Measurements from ENCODE around the gene COL9A3.
"Not testable (repeated sequence)": the region's sequence is repeated elsewhere in the genome, so short reads cannot be mapped to it uniquely, and the experiment has no call there.

Gene COL9A3

GRCh38 chr20:62852841-62853240 lies 36.0 kb downstream of the COL9A3 start:
- in situ Hi-C loops (cut with MboI; ENCODE audit: low sequenced_read_pairs): no loop called here

GRCh38 chr20:62853304-62853703 lies 36.5 kb downstream of the COL9A3 start:
- in situ Hi-C loops (cut with MboI; ENCODE audit: low sequenced_read_pairs): not testable (repeated sequence)

GRCh38 chr20:62854121-62854520 lies 37.3 kb downstream of the COL9A3 start:
- in situ Hi-C loops (cut with MboI; ENCODE audit: low sequenced_read_pairs): no loop called here

GRCh38 chr20:62855120-62855519 lies 38.3 kb downstream of the COL9A3 start:
- in situ Hi-C loops (cut with MboI; ENCODE audit: low sequenced_read_pairs): no loop called here

- in situ Hi-C loops (cut with MboI; ENCODE audit: low sequenced_read_pairs): no loop called here
These were observed 40.2 kb downstream of the COL9A3 start for GRCh38 chr20:62856931-62857619.

GRCh38 chr20:62858058-62858830 lies 41.4 kb downstream of the COL9A3 start:
- in situ Hi-C loops (cut with MboI; ENCODE audit: low sequenced_read_pairs): no loop called here

- in situ Hi-C loops (cut with MboI; ENCODE audit: low sequenced_read_pairs): no loop called here
These were observed 42.9 kb downstream of the COL9A3 start for GRCh38 chr20:62859721-62860120.

GRCh38 chr20:62860391-62860923 lies 43.6 kb downstream of the COL9A3 start:
- in situ Hi-C loops (cut with MboI; ENCODE audit: low sequenced_read_pairs): no loop called here

- in situ Hi-C loops (cut with MboI; ENCODE audit: low sequenced_read_pairs): no loop called here
These were observed 44.3 kb downstream of the COL9A3 start for GRCh38 chr20:62860924-62861691.

- in situ Hi-C loops (cut with MboI; ENCODE audit: low sequenced_read_pairs): no loop called here
These were observed 45.0 kb downstream of the COL9A3 start, which contains the start of gene TCFL5 for GRCh38 chr20:62861726-62862336. TCFL5 (minus strand) TSS chr20:62861822; CDS start chr20:62861670, 152 bp downstream.

- in situ Hi-C loops (cut with MboI; ENCODE audit: low sequenced_read_pairs): no loop called here
These were observed 47.4 kb downstream of the COL9A3 start for GRCh38 chr20:62864207-62864606.

GRCh38 chr20:62872184-62872847 lies 55.5 kb downstream of the COL9A3 start:
- in situ Hi-C loops (cut with MboI; ENCODE audit: low sequenced_read_pairs): no loop called here

GRCh38 chr20:62872862-62873261 lies 56.0 kb downstream of the COL9A3 start:
- in situ Hi-C loops (cut with MboI; ENCODE audit: low sequenced_read_pairs): no loop called here

- in situ Hi-C loops (cut with MboI; ENCODE audit: low sequenced_read_pairs): no loop called here
These were observed 56.4 kb downstream of the COL9A3 start for GRCh38 chr20:62873280-62873679.

- in situ Hi-C loops (cut with MboI; ENCODE audit: low sequenced_read_pairs): not testable (repeated sequence)
These were observed 56.8 kb downstream of the COL9A3 start for GRCh38 chr20:62873681-62874031.

GRCh38 chr20:62874964-62875344 lies 58.1 kb downstream of the COL9A3 start:
- in situ Hi-C loops (cut with MboI; ENCODE audit: low sequenced_read_pairs): no loop called here

- in situ Hi-C loops (cut with MboI; ENCODE audit: low sequenced_read_pairs): no loop called here
These were observed 58.8 kb downstream of the COL9A3 start for GRCh38 chr20:62875419-62876361.

GRCh38 chr20:62876501-62876901 lies 59.7 kb downstream of the COL9A3 start:
- in situ Hi-C loops (cut with MboI; ENCODE audit: low sequenced_read_pairs): no loop called here
